Mammary epithelial cell (primary cell): Measurements from ENCODE around the gene BAIAP2L1.

Experiments
- EZH2 ChIP-seq: IDR thresholded peaks from 2 replicates; pipeline ENCODE4 v1.6.1; 2012; ENCODE audit warnings: low read length, inconsistent platforms, borderline replicate concordance
- TF ChIP-seq, protein P1 (sequence below), 2 donors: IDR thresholded peaks in 1 of 2; conservative IDR thresholded peaks in 1 of 2; 2 replicates each; pipeline ENCODE4 v1.5.1; 2011 to 2012; ENCODE audit warnings: inconsistent platforms in 2 of 2, low read length in 2 of 2, mild to moderate bottlenecking in 2 of 2, control low read depth in 1 of 2, low read depth in 1 of 2; ENCODE audit not compliant: insufficient read depth in 1 of 2; ENCODE audit errors: extremely low read depth in 1 of 2

DNA sequence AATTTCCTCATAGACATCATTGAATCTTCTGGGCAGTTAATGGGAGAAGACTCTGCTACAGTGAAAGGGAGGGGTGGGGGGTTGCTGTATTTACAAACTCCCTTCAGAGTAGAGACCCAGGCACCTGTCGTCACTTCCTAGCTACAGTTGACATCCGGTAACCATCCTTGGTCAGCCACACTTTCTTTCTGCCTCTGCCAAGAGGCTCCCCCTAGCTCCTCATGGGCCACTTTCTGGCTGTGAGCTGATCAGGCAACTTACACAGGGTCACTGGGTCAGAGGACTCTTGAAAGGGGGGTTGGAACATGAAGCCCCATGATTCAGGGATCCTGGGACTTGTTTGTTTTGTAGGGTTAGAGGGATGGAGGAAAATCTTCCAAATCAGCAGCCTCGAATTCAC, 150.1 kb downstream of the BAIAP2L1 start:
- TF ChIP-seq, protein P1, sequence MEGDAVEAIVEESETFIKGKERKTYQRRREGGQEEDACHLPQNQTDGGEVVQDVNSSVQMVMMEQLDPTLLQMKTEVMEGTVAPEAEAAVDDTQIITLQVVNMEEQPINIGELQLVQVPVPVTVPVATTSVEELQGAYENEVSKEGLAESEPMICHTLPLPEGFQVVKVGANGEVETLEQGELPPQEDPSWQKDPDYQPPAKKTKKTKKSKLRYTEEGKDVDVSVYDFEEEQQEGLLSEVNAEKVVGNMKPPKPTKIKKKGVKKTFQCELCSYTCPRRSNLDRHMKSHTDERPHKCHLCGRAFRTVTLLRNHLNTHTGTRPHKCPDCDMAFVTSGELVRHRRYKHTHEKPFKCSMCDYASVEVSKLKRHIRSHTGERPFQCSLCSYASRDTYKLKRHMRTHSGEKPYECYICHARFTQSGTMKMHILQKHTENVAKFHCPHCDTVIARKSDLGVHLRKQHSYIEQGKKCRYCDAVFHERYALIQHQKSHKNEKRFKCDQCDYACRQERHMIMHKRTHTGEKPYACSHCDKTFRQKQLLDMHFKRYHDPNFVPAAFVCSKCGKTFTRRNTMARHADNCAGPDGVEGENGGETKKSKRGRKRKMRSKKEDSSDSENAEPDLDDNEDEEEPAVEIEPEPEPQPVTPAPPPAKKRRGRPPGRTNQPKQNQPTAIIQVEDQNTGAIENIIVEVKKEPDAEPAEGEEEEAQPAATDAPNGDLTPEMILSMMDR (conservative IDR thresholded peaks at IDR 0.05 in 1 of 2, IDR thresholded peaks at IDR 0.05 in 1 of 2; ENCODE audit: extremely low read depth in 1 of 2, insufficient read depth in 1 of 2, low read depth in 1 of 2, low read length in 2 of 2): no peak
- TF ChIP-seq EZH2: no peak
